GM21447 (cell line): ENCODE data around the gene DOCK1.

Experiments used
- ATAC-seq: cut with Tn5 transposase; IDR thresholded peaks from one replicate; pipeline ENCODE4 v1.9.1; 2021; ENCODE audit not compliant: unreplicated experiment

Gene DOCK1

GRCh38 chr10:127000598-127000997 lies 95.4 kb downstream of the DOCK1 start:
- no peak for ATAC-seq

GRCh38 chr10:127003032-127003685 lies 97.9 kb downstream of the DOCK1 start:
- ATAC-seq: no peak

GRCh38 chr10:127006453-127006852 lies 101.2 kb downstream of the DOCK1 start:
- no peak for ATAC-seq

- ATAC-seq: no peak
Measured at GRCh38 chr10:127009366-127009765, 104.1 kb downstream of the DOCK1 start.

GRCh38 chr10:127011174-127011573 lies 105.9 kb downstream of the DOCK1 start:
- ATAC-seq: no peak

- ATAC-seq: no peak
Measured at GRCh38 chr10:127012071-127012768, 107.0 kb downstream of the DOCK1 start.

- no peak for ATAC-seq
Measured at GRCh38 chr10:127012769-127013152, 107.5 kb downstream of the DOCK1 start.

GRCh38 chr10:127013211-127013656 lies 108.0 kb downstream of the DOCK1 start:
- no peak for ATAC-seq

GRCh38 chr10:127013691-127014473 lies 108.7 kb downstream of the DOCK1 start:
- no peak for ATAC-seq

GRCh38 chr10:127014671-127015070 lies 109.4 kb downstream of the DOCK1 start:
- no peak for ATAC-seq

GRCh38 chr10:127015373-127015772 lies 110.1 kb downstream of the DOCK1 start:
- no peak for ATAC-seq

GRCh38 chr10:127016331-127016730 lies 111.1 kb downstream of the DOCK1 start:
- no peak for ATAC-seq

- no peak for ATAC-seq
Measured at GRCh38 chr10:127017541-127018297, 112.5 kb downstream of the DOCK1 start.

GRCh38 chr10:127018298-127018650 lies 113.0 kb downstream of the DOCK1 start:
- ATAC-seq: no peak

- no peak for ATAC-seq
Measured at GRCh38 chr10:127018766-127019165, 113.5 kb downstream of the DOCK1 start.

- no peak for ATAC-seq
Measured at GRCh38 chr10:127020260-127020659, 115.0 kb downstream of the DOCK1 start.

GRCh38 chr10:127021801-127022200 lies 116.6 kb downstream of the DOCK1 start:
- no peak for ATAC-seq

GRCh38 chr10:127024685-127025435 lies 119.6 kb downstream of the DOCK1 start:
- ATAC-seq: no peak

- ATAC-seq: no peak
Measured at GRCh38 chr10:127027786-127028185, 122.6 kb downstream of the DOCK1 start.

- ATAC-seq: no peak
Measured at GRCh38 chr10:127028556-127028955, 123.3 kb downstream of the DOCK1 start.

GRCh38 chr10:127029061-127029460 lies 123.8 kb downstream of the DOCK1 start:
- ATAC-seq: no peak
